Activated CD8-positive, alpha-beta memory T cell treated with anti-CD3 and anti-CD28 coated beads for 36 hours (primary cell): ENCODE measurements around the gene AK3. TPM values are rescaled to one million over a fixed set of nuclear protein-coding genes. Genes with fewer than 3 reads are reported as not detected.

ENCODE experiments used
- total RNA-seq, 2 experiments: library from RNA; stranded (reverse); gene quantifications; one replicate each; pipeline ENCODE4 v1.2.3, GENCODE V29; 2021

Gene AK3
- total RNA-seq, 2 experiments from 2014 or later, result 33.1 to 33.2 TPM

Other genes starting within 250 kb of the AK3 start
- 1 to 10 TPM; 5.3 TPM for gene PLPP6, start 78.9 kb downstream of the AK3 start, total RNA-seq
- gene SPATA6L, start 74.7 kb downstream of the AK3 start, total RNA-seq, result under 1 TPM; 0.34 to 0.40 TPM
- 10 to 100 TPM; 11.7 to 12.6 TPM for gene CDC37L1, start 61.6 kb downstream of the AK3 start, total RNA-seq
- gene RCL1, start 51.7 kb upstream of the AK3 start, total RNA-seq, result 10 to 100 TPM; 39.4 to 39.5 TPM
- gene JAK2, start 244.1 kb upstream of the AK3 start, total RNA-seq, result 10 to 100 TPM; 26.0 to 29.2 TPM